SK-N-MC (cell line): ENCODE measurements around the gene PALD1.

Source experiments
- DNase-seq: peaks from one replicate; pipeline ENCODE4 v3.0.0-alpha.2; 2011; ENCODE audit warnings: low read depth, low spot score
- H3K27ac ChIP-seq: fragments of 200-600 bp; sonication (generic); 2 replicates; pipeline ENCODE4 v1.5.1; 2016; ENCODE audit warnings: mixed run types
- H3K36me3 ChIP-seq: fragments of 200-600 bp; sonication (generic); 2 replicates; pipeline ENCODE4 v1.6.1; 2017; ENCODE audit warnings: antibody characterized with exemption, low read length, mixed read lengths; ENCODE audit not compliant: insufficient read depth
- H3K4me3 ChIP-seq: fragments of 200-600 bp; sonication (generic); 2 replicates; pipeline ENCODE4 v1.5.1; 2016
- H3K9ac ChIP-seq: fragments of 200-600 bp; sonication (generic); 2 replicates; pipeline ENCODE4 v1.8.0; 2017; ENCODE audit warnings: mixed run types, mixed read lengths; ENCODE audit not compliant: insufficient read length
- H3K9me3 ChIP-seq: fragments of 200-600 bp; sonication (generic); 2 replicates; pipeline ENCODE4 v1.6.1; 2017; ENCODE audit warnings: low read depth, mild to moderate bottlenecking, antibody characterized with exemption, low read length, moderate library complexity, mixed read lengths
- EZH2 ChIP-seq: fragments of 200-600 bp; sonication (generic); IDR thresholded peaks from one replicate; pipeline ENCODE4 v1.6.1; 2017; ENCODE audit warnings: antibody characterized with exemption
- FOXP2 ChIP-seq: optimal IDR thresholded peaks from 2 replicates; pipeline ENCODE3; 2011; ENCODE audit warnings: mild to moderate bottlenecking, moderate library complexity; ENCODE audit not compliant: insufficient read depth; ENCODE audit errors: extremely low read length, control extremely low read depth
- POLR2AphosphoS5 ChIP-seq: IDR thresholded peaks from 2 replicates; pipeline ENCODE4 v1.6.1; 2012; ENCODE audit warnings: mild to moderate bottlenecking, low read depth, low read length, borderline replicate concordance

PALD1 gene

GRCh38 chr10:70462349-70462984 is 16.1 kb upstream of the PALD1 start:
- TF ChIP-seq FOXP2 (no peak), EZH2 (no peak)
- H3K4me3 ChIP-seq = no peak overlapping the region
- no peaks in the 10 kb centered on the region for H3K9me3 ChIP-seq
- no peak overlapping the region for H3K27ac ChIP-seq
- H3K36me3 ChIP-seq = no peaks in the 10 kb centered on the region
- no peak for DNase-seq
- H3K9ac ChIP-seq = no peak overlapping the region

- Histone ChIP-seq H3K36me3 (no peaks in the 10 kb centered on the region), H3K4me3 (no peak overlapping the region), H3K9ac (no peak overlapping the region), H3K9me3 (no peaks in the 10 kb centered on the region), H3K27ac (no peak overlapping the region)
- TF ChIP-seq POLR2AphosphoS5 (no peak), FOXP2 (no peak), EZH2 (no peak)
- no peak for DNase-seq
These were observed 13.3 kb upstream of the PALD1 start for GRCh38 chr10:70465278-70465677.

- Histone ChIP-seq H3K27ac (no peak overlapping the region), H3K4me3 (no peak overlapping the region), H3K9ac (no peak overlapping the region), H3K9me3 (no peaks in the 10 kb centered on the region), H3K36me3 (no peaks in the 10 kb centered on the region)
- no peak for TF ChIP-seq POLR2AphosphoS5
- no peak for TF ChIP-seq FOXP2
- no peak for TF ChIP-seq EZH2
- DNase-seq = no peak
These were observed 12.7 kb upstream of the PALD1 start for GRCh38 chr10:70465832-70466231.

- Histone ChIP-seq H3K4me3 (no peak overlapping the region), H3K9ac (no peak overlapping the region), H3K9me3 (no peaks in the 10 kb centered on the region), H3K27ac (no peak overlapping the region), H3K36me3 (no peaks in the 10 kb centered on the region)
- no peak for DNase-seq
- TF ChIP-seq EZH2 (no peak), FOXP2 (no peak), POLR2AphosphoS5 (no peak)
These were observed 11.6 kb upstream of the PALD1 start for GRCh38 chr10:70466951-70467350.

- Histone ChIP-seq H3K9ac (no peak overlapping the region), H3K36me3 (no peaks in the 10 kb centered on the region), H3K27ac (no peak overlapping the region), H3K9me3 (no peaks in the 10 kb centered on the region), H3K4me3 (no peak overlapping the region)
- no peak for TF ChIP-seq POLR2AphosphoS5
- no peak for TF ChIP-seq EZH2
- TF ChIP-seq FOXP2 = no peak
- DNase-seq = no peak
These were observed 5.6 kb upstream of the PALD1 start for GRCh38 chr10:70472799-70473454.

GRCh38 chr10:70474780-70475179 is 3.8 kb upstream of the PALD1 start:
- no peak overlapping the region for H3K9ac ChIP-seq
- no peak overlapping the region for H3K27ac ChIP-seq
- TF ChIP-seq EZH2 = no peak
- no peak for TF ChIP-seq POLR2AphosphoS5
- no peak for TF ChIP-seq FOXP2

GRCh38 chr10:70475661-70476060 is 2.9 kb upstream of the PALD1 start:
- TF ChIP-seq EZH2 (no peak), FOXP2 (no peak)
- H3K9me3 ChIP-seq = no peaks in the 10 kb centered on the region
- H3K27ac ChIP-seq = no peak overlapping the region
- no peak overlapping the region for H3K4me3 ChIP-seq
- H3K9ac ChIP-seq = no peak overlapping the region
- no peaks in the 10 kb centered on the region for H3K36me3 ChIP-seq
- no peak for DNase-seq

More at GRCh38 chr10:70474780-70475179, 3.8 kb upstream of the PALD1 start:
- H3K36me3 ChIP-seq = no peaks in the 10 kb centered on the region
- DNase-seq = no peak
- no peak overlapping the region for H3K4me3 ChIP-seq
- H3K9me3 ChIP-seq = no peaks in the 10 kb centered on the region

GRCh38 chr10:70476249-70477035 is 2.1 kb upstream of the PALD1 start:
- H3K4me3 ChIP-seq = no peak overlapping the region
- H3K27ac ChIP-seq = no peak overlapping the region
- DNase-seq = no peak
- TF ChIP-seq FOXP2 (no peak), POLR2AphosphoS5 (no peak)
- H3K9me3 ChIP-seq = no peaks in the 10 kb centered on the region
- no peaks in the 10 kb centered on the region for H3K36me3 ChIP-seq
- H3K9ac ChIP-seq = no peak overlapping the region
